H1 (cell line): Measurements from ENCODE around the gene MRPL27. TPM values are rescaled to one million over a fixed set of nuclear protein-coding genes. Genes with fewer than 3 reads are reported as not detected.

ENCODE experiments used
- CTCF ChIA-PET: fragments of 300-600 bp; sonication (Branson Sonifier 250); formaldehyde crosslinking; loops from one replicate; lab custom pipeline; 2021; ENCODE audit not compliant: partially characterized antibody; lab: Charles Lee
- POLR2A ChIA-PET: fragments of 300-600 bp; sonication (Branson Sonifier 250); formaldehyde crosslinking; loops from one replicate; lab custom pipeline; 2021; ENCODE audit warnings: inconsistent platforms; ENCODE audit not compliant: partially characterized antibody; lab: Charles Lee
- DNase-seq, 2 experiments: peaks; one replicate each; pipeline versions ENCODE4 v3.0.0 to v3.0.0-alpha.2; 2010 to 2022; ENCODE audit warnings: low spot score in 2 of 2, low read depth in 1 of 2, mixed read lengths in 1 of 2
- FAIRE-seq: peaks from 2 replicates; lab custom pipeline; 2011; peaks lifted over from hg19 to GRCh38; lab: Jason Lieb, UNC
- H2AFZ ChIP-seq: 2 replicates; pipeline ENCODE4 v1.8.1; 2012; ENCODE audit warnings: low read length, inconsistent platforms
- H2AK5ac ChIP-seq: 2 replicates; pipeline ENCODE4 v1.6.1; 2013; ENCODE audit warnings: low read depth, low read length
- H2BK120ac ChIP-seq: replicated peaks from 2 replicates; pipeline ENCODE3; 2013; ENCODE audit warnings: low read depth, low read length, inconsistent platforms
- H2BK12ac ChIP-seq: 2 replicates; pipeline ENCODE4 v1.6.1; 2013; ENCODE audit warnings: low read depth, low read length
- H2BK15ac ChIP-seq: 2 replicates; pipeline ENCODE4 v1.6.1; 2013; ENCODE audit warnings: low read length
- H2BK20ac ChIP-seq: 2 replicates; pipeline ENCODE4 v1.6.1; 2013; ENCODE audit warnings: low read length
- H2BK5ac ChIP-seq: 2 replicates; pipeline ENCODE4 v1.6.1; 2013; ENCODE audit warnings: low read depth, low read length
- H3K14ac ChIP-seq: 2 replicates; pipeline ENCODE4 v1.6.1; 2013; ENCODE audit warnings: inconsistent platforms; ENCODE audit not compliant: insufficient read length
- H3K18ac ChIP-seq: 2 replicates; pipeline ENCODE4 v1.6.1; 2013; ENCODE audit warnings: low read length; ENCODE audit errors: extremely low read depth
- H3K23ac ChIP-seq: 2 replicates; pipeline ENCODE4 v1.6.1; 2013; ENCODE audit warnings: inconsistent platforms; ENCODE audit not compliant: insufficient read length
- H3K23me2 ChIP-seq: 2 replicates; pipeline ENCODE4 v1.6.1; 2013; ENCODE audit warnings: low read depth, low read length
- H3K27ac ChIP-seq: 2 replicates; pipeline ENCODE4 v1.6.1; 2011; ENCODE audit warnings: low read depth, low read length, inconsistent platforms
- H3K27me3 ChIP-seq, 4 experiments: replicated peaks in 1 of 4; 1 replicate in 1 of 4; 2 replicates in 3 of 4; pipeline versions ENCODE4 v1.6.1 to v1.8.1; 2011 to 2013; ENCODE audit warnings: low read length in 3 of 4, mild to moderate bottlenecking in 3 of 4, inconsistent platforms in 2 of 4, mixed read lengths in 2 of 4, moderate library complexity in 1 of 4; ENCODE audit not compliant: control insufficient read depth in 3 of 4, insufficient read depth in 3 of 4; ENCODE audit errors: extremely low read depth in 1 of 4
- H3K36me3 ChIP-seq, 4 experiments: 2 replicates each; pipeline versions ENCODE4 v1.6.1 to v1.8.1; 2011 to 2013; ENCODE audit warnings: mild to moderate bottlenecking in 4 of 4, low read length in 3 of 4, moderate library complexity in 2 of 4, control low read depth in 1 of 4, inconsistent platforms in 1 of 4; ENCODE audit not compliant: insufficient read depth in 4 of 4, control insufficient read depth in 2 of 4
- H3K4ac ChIP-seq: replicated peaks from 2 replicates; pipeline ENCODE3; 2013; ENCODE audit warnings: low read length, low read depth, mixed read lengths, inconsistent platforms; ENCODE audit not compliant: insufficient read length
- H3K4me1 ChIP-seq, 4 experiments: replicated peaks in 1 of 4; 1 replicate in 1 of 4; 2 replicates in 3 of 4; pipeline versions ENCODE4 v1.6.1 to v1.8.1; 2011 to 2013; ENCODE audit warnings: low read length in 3 of 4, inconsistent platforms in 2 of 4, mixed read lengths in 1 of 4; ENCODE audit not compliant: insufficient read depth in 4 of 4, control insufficient read depth in 3 of 4
- H3K4me2 ChIP-seq, 2 experiments: 2 replicates each; pipeline versions ENCODE4 v1.6.1 to v1.8.1; 2011 to 2013; ENCODE audit warnings: low read depth in 2 of 2, low read length in 2 of 2, control low read depth in 1 of 2, inconsistent platforms in 1 of 2, mild to moderate bottlenecking in 1 of 2; ENCODE audit not compliant: insufficient read depth in 1 of 2
- H3K4me3 ChIP-seq, 4 experiments: fragments of 200-600, 300-600 bp in 1 of 4; sonication (generic), shearing (Covaris generic), sonication (Bioruptor Twin) in 1 of 4; 2 replicates each; pipeline versions ENCODE4 v1.5.1 to v1.8.1; 2011 to 2016; ENCODE audit warnings: low read length in 4 of 4, low read depth in 3 of 4, control low read depth in 2 of 4, inconsistent platforms in 2 of 4, mild to moderate bottlenecking in 2 of 4, mixed read lengths in 1 of 4, moderate library complexity in 1 of 4; ENCODE audit not compliant: insufficient read depth in 2 of 4; ENCODE audit errors: extremely low read depth in 1 of 4
- H3K56ac ChIP-seq: replicated peaks from 2 replicates; pipeline ENCODE3; 2013; ENCODE audit warnings: low read depth, mild to moderate bottlenecking, mixed read lengths, low read length, inconsistent platforms; ENCODE audit not compliant: insufficient read length
- H3K79me1 ChIP-seq: 2 replicates; pipeline ENCODE4 v1.6.1; 2013; ENCODE audit warnings: low read depth, low read length, control low read depth
- H3K79me2 ChIP-seq, 2 experiments: 2 replicates each; pipeline versions ENCODE4 v1.6.1 to v1.8.1; 2012 to 2013; ENCODE audit warnings: low read length in 2 of 2, mild to moderate bottlenecking in 2 of 2, inconsistent platforms in 1 of 2; ENCODE audit not compliant: insufficient read depth in 2 of 2, control insufficient read depth in 1 of 2
- H3K9ac ChIP-seq, 4 experiments: replicated peaks in 1 of 4; 1 replicate in 1 of 4; 2 replicates in 3 of 4; pipeline versions ENCODE4 v1.6.1 to v1.8.1; 2011 to 2013; ENCODE audit warnings: low read depth in 3 of 4, low read length in 3 of 4, control low read depth in 2 of 4, mild to moderate bottlenecking in 2 of 4, moderate library complexity in 2 of 4, inconsistent platforms in 1 of 4; ENCODE audit errors: extremely low read depth in 1 of 4
- H3K9me3 ChIP-seq, 2 experiments: 2 replicates each; pipeline versions ENCODE4 v1.6.1 to v1.8.1; 2012 to 2013; ENCODE audit warnings: mild to moderate bottlenecking in 2 of 2, moderate library complexity in 2 of 2, control low read depth in 1 of 2, inconsistent platforms in 1 of 2, low read depth in 1 of 2, low read length in 1 of 2, mixed read lengths in 1 of 2; ENCODE audit not compliant: insufficient read depth in 2 of 2
- H4K20me1 ChIP-seq, 2 experiments: replicated peaks in 1 of 2; 2 replicates each; pipeline versions ENCODE3 to v1.8.1; 2011 to 2013; ENCODE audit warnings: inconsistent platforms in 2 of 2, low read length in 2 of 2, mild to moderate bottlenecking in 1 of 2; ENCODE audit not compliant: insufficient read depth in 2 of 2, control insufficient read depth in 1 of 2
- H4K5ac ChIP-seq: 2 replicates; pipeline ENCODE4 v1.6.1; 2013; ENCODE audit warnings: low read length, low read depth, mixed read lengths, inconsistent platforms; ENCODE audit not compliant: insufficient read length
- H4K8ac ChIP-seq: 2 replicates; pipeline ENCODE4 v1.8.0; 2013; ENCODE audit warnings: mild to moderate bottlenecking, moderate library complexity, low read length, inconsistent platforms; ENCODE audit not compliant: insufficient read depth; ENCODE audit errors: extremely low read depth
- H4K91ac ChIP-seq: replicated peaks from 2 replicates; pipeline ENCODE3; 2013; ENCODE audit warnings: low read length, mixed read lengths, inconsistent platforms; ENCODE audit not compliant: insufficient read length
- CEBPB ChIP-seq: IDR thresholded peaks from 2 replicates; pipeline ENCODE4 v1.6.1; 2012; ENCODE audit warnings: low read depth, low read length
- WGBS, 2 experiments: shearing (Covaris generic) in 1 of 2; methylation state at CpG; one replicate each; pipeline versions ENCODE4 v1.1.6 to v1.1.7; 2013 to 2015; ENCODE audit warnings: low lambda C conversion rate in 2 of 2, mixed read lengths in 2 of 2, inconsistent platforms in 1 of 2, low coverage in 1 of 2, missing lambda C conversion rate in 1 of 2; ENCODE audit not compliant: insufficient replicate concordance in 2 of 2, insufficient coverage in 1 of 2, insufficient read length in 1 of 2; ENCODE audit errors: extremely low coverage in 1 of 2, missing lambda C conversion rate in 1 of 2; 5-methylcytosine and 5-hydroxymethylcytosine counted together
- polyA plus RNA-seq, 7 experiments: library from polyadenylated mRNA; depleted of rRNA in 3 of 7; stranded (reverse) in 5 of 7; unstranded in 2 of 7; fragments of >200 nt in 5 of 7; fragments of 200-250 nt in 2 of 7; gene quantifications; 1 replicate in 5 of 7; 2 replicates in 1 of 7; 4 replicates in 1 of 7; pipeline versions ENCODE4 v1.2.1 to v1.2.3, GENCODE V29; 2011 to 2013; ENCODE audit warnings: missing spikeins in 2 of 7, mixed read lengths in 2 of 7
- total RNA-seq: library from RNA; stranded (reverse); fragmentation: NEBNext Ultra II Directional; extraction: Animal tissue kit (Norgen Biotek cat#: 25700); gene quantifications from 2 replicates; pipeline ENCODE4 v1.2.1, GENCODE V29; 2021

The MRPL27 gene
- total and polyA plus RNA-seq, 2 of the 8 experiments (the other 6 are each of a cell fraction or from before 2014, with no cell fraction given) = 75.6 to 135 TPM

DNA sequence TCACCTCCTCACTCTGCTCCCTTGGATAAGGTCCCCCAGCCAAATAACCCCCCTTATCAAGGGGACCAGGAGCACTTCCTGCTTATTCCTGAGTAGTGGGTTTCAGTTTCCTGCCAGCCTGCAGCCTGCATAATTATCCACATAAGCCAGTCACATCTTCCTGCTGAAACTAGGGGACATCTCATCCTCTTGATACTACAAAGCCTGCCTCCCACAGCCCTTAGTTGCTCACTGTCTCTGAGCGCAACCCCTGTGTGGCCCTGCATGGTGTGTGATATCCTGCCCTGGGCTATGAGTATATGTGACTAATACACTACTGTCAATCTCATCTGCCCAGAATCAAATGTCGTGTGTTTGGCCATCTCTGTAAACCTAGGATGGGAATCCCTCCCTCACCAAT lies 35.0 kb downstream of the MRPL27 start:
- Histone ChIP-seq H4K20me1 (no peaks in the 10 kb centered on the region), H3K36me3 (no peaks in the 10 kb centered on the region), H4K8ac (no peak overlapping the region), H3K9me3 (peaks cover 4% of the 10 kb centered on the region in 2 experiments; a peak in 2 of 4 replicates), H3K4me3 (no peak overlapping the region), H3K23ac (no peak overlapping the region), H2BK20ac (no peak overlapping the region), H3K4me1 (no peaks in the 10 kb centered on the region), H2BK5ac (no peak overlapping the region), H3K18ac (no peak overlapping the region), H3K79me1 (no peaks in the 10 kb centered on the region), H2BK120ac (no peak overlapping the region), H3K9ac (no peak overlapping the region), H3K4ac (no peak overlapping the region), H4K5ac (no peak overlapping the region), H3K14ac (no peak overlapping the region), H3K23me2 (no peaks in the 10 kb centered on the region), H3K56ac (no peak overlapping the region), H2BK15ac (no peak overlapping the region), H4K91ac (no peak overlapping the region), H2BK12ac (no peak overlapping the region), H3K27ac (no peak overlapping the region), H3K4me2 (no peak overlapping the region), H2AFZ (no peak overlapping the region), H3K79me2 (no peaks in the 10 kb centered on the region), H3K27me3 (no peaks in the 10 kb centered on the region), H2AK5ac (no peak overlapping the region)
- ChIA-PET POLR2A (no interaction called here), CTCF (interaction anchor here (1.2 to 1.7 kb wide), 2 partner anchors 24 to 168 kb away, joined by 4 to 5 read pairs; no protein-coding TSS in a partner anchor)
- TF ChIP-seq CEBPB = no peak
- DNase-seq = no peak
- no peak for FAIRE-seq
- WGBS, 2 experiments = 92% methylated on average over 2 of the region's 2 CpGs; no CpG with 5 or more reads in 1 of the 2 experiments
